Neural cell (in vitro differentiated cells): ENCODE data around the gene VPS41. TPM values are rescaled to one million over a fixed set of nuclear protein-coding genes. Genes with fewer than 3 reads are reported as not detected.
A peak's percentile ranks its signal among the peaks of the same experiment; 100 is the strongest.

Experiments
- H2AFZ ChIP-seq: fragments of 200-600, 300-800 bp; sonication (generic), shearing (Covaris generic); 2 replicates; pipeline ENCODE4 v1.6.0; 2014; ENCODE audit warnings: low read depth, mild to moderate bottlenecking, antibody characterized with exemption, low read length, moderate library complexity
- H3F3A ChIP-seq: fragments of 200-600 bp; shearing (Covaris generic); 2 replicates; pipeline ENCODE4 v1.6.1; 2016; ENCODE audit warnings: mild to moderate bottlenecking, moderate library complexity, mixed read lengths, antibody characterized with exemption, low read length; ENCODE audit not compliant: insufficient read depth, poor library complexity, severe bottlenecking
- H3K27ac ChIP-seq: fragments of 200-600, 300-800 bp; sonication (generic), shearing (Covaris generic); 2 replicates; pipeline ENCODE4 v1.5.1; 2014; ENCODE audit warnings: mild to moderate bottlenecking, low read length, moderate library complexity
- H3K27me3 ChIP-seq: fragments of 300-800, 200-600 bp; sonication (generic), shearing (Covaris generic); 2 replicates; pipeline ENCODE4 v1.6.0; 2014; ENCODE audit warnings: mild to moderate bottlenecking, low read depth, low read length, moderate library complexity; ENCODE audit not compliant: insufficient read depth
- H3K36me3 ChIP-seq: fragments of 300-800, 200-600 bp; sonication (generic), shearing (Covaris generic); 2 replicates; pipeline ENCODE4 v1.5.1; 2014; ENCODE audit warnings: mild to moderate bottlenecking, antibody characterized with exemption, low read length, moderate library complexity; ENCODE audit not compliant: insufficient read depth
- H3K4me2 ChIP-seq: fragments of 300-800, 200-600 bp; sonication (generic), shearing (Covaris generic); 2 replicates; pipeline ENCODE4 v1.6.0; 2014; ENCODE audit warnings: mild to moderate bottlenecking, low read length
- H3K4me3 ChIP-seq: fragments of 300-800, 200-600 bp; sonication (generic), shearing (Covaris generic); 2 replicates; pipeline ENCODE4 v1.5.1; 2014; ENCODE audit warnings: mild to moderate bottlenecking, low read length, moderate library complexity
- H3K79me2 ChIP-seq: fragments of 200-600 bp; shearing (Covaris generic); replicated peaks from 2 replicates; pipeline ENCODE4 v1.6.0; 2014; ENCODE audit warnings: mild to moderate bottlenecking, low read length, moderate library complexity; ENCODE audit not compliant: insufficient read depth
- H3K9ac ChIP-seq: fragments of 300-800, 200-600 bp; sonication (generic), shearing (Covaris generic); 2 replicates; pipeline ENCODE4 v1.6.1; 2016; ENCODE audit warnings: mild to moderate bottlenecking, low read length, mixed read lengths
- H3K9me2 ChIP-seq: fragments of 200-600 bp; shearing (Covaris generic); 2 replicates; pipeline ENCODE4 v1.6.1; 2016; ENCODE audit warnings: mild to moderate bottlenecking, low read length, mixed read lengths; ENCODE audit not compliant: insufficient read depth
- H3K9me3 ChIP-seq: fragments of 200-600, 300-800 bp; sonication (generic), shearing (Covaris generic); 2 replicates; pipeline ENCODE4 v1.6.1; 2016; ENCODE audit warnings: mild to moderate bottlenecking, mixed run types, low read length, moderate library complexity, mixed read lengths
- H4K20me1 ChIP-seq: fragments of 200-600 bp; shearing (Covaris generic); 2 replicates; pipeline ENCODE4 v1.6.1; 2016; ENCODE audit warnings: mild to moderate bottlenecking, mixed run types; ENCODE audit not compliant: insufficient read depth
- CTCF ChIP-seq: fragments of 450-650 bp; IDR thresholded peaks from 2 replicates; pipeline ENCODE4 v1.5.1; 2014; ENCODE audit warnings: antibody characterized with exemption, mild to moderate bottlenecking, moderate library complexity; ENCODE audit not compliant: poor library complexity, severe bottlenecking
- EP300 ChIP-seq: fragments of 450-650 bp; conservative IDR thresholded peaks from 2 replicates; pipeline ENCODE4 v1.6.1; 2014; ENCODE audit warnings: antibody characterized with exemption, mild to moderate bottlenecking, moderate library complexity; ENCODE audit not compliant: poor library complexity, severe bottlenecking
- EZH2 ChIP-seq: fragments of 200-600, 300-800 bp; shearing (Covaris generic), sonication (generic); IDR thresholded peaks from 2 replicates; pipeline ENCODE4 v1.6.1; 2014; ENCODE audit warnings: antibody characterized with exemption, low read length, borderline replicate concordance, mild to moderate bottlenecking; ENCODE audit not compliant: insufficient read depth, poor library complexity, severe bottlenecking
- MXI1 ChIP-seq: fragments of 450-650 bp; conservative IDR thresholded peaks from 2 replicates; pipeline ENCODE4 v1.6.1; 2014; ENCODE audit warnings: antibody characterized with exemption, mild to moderate bottlenecking; ENCODE audit not compliant: poor library complexity, severe bottlenecking
- POLR2AphosphoS5 ChIP-seq: IDR thresholded peaks from 2 replicates; pipeline ENCODE4 v1.6.1; 2012
- RAD21 ChIP-seq: fragments of 450-650 bp; conservative IDR thresholded peaks from 2 replicates; pipeline ENCODE4 v1.6.1; 2014; ENCODE audit warnings: antibody characterized with exemption, mild to moderate bottlenecking, moderate library complexity
- REST ChIP-seq: IDR thresholded peaks from 2 replicates; pipeline ENCODE4 v1.6.1; 2012; ENCODE audit warnings: borderline replicate concordance
- SMC3 ChIP-seq: fragments of 450-650 bp; conservative IDR thresholded peaks from 2 replicates; pipeline ENCODE4 v1.6.1; 2014; ENCODE audit warnings: antibody characterized with exemption, mild to moderate bottlenecking, moderate library complexity; ENCODE audit not compliant: poor library complexity
- TAF1 ChIP-seq: IDR thresholded peaks from 2 replicates; pipeline ENCODE4 v1.6.1; 2012; ENCODE audit warnings: low read depth
- polyA plus RNA-seq: library from polyadenylated mRNA; depleted of rRNA; stranded (reverse); fragments of >200 nt; gene quantifications from 2 replicates; pipeline ENCODE4 v1.2.3, GENCODE V29; 2014

The VPS41 gene
- polyA plus RNA-seq, 1 donor from 2014 or later: 64.0 TPM

- Histone ChIP-seq H3K27ac (no peak overlapping the region), H3K4me3 (no peak overlapping the region), H3K9me2 (no peaks in the 10 kb centered on the region), H3K27me3 (no peaks in the 10 kb centered on the region), H3K9me3 (no peaks in the 10 kb centered on the region), H2AFZ (no peak overlapping the region), H3K79me2 (no peaks in the 10 kb centered on the region), H4K20me1 (no peaks in the 10 kb centered on the region), H3K9ac (no peak overlapping the region), H3F3A (no peaks in the 10 kb centered on the region), H3K4me2 (no peak overlapping the region), H3K36me3 (no peaks in the 10 kb centered on the region)
- no peak for TF ChIP-seq MXI1
- no peak for TF ChIP-seq TAF1
- TF ChIP-seq EP300: no peak
- no peak for TF ChIP-seq SMC3
- TF ChIP-seq RAD21: no peak
- no peak for TF ChIP-seq REST
Observed at GRCh38 chr7:38781991-38782390, 127.0 kb downstream of the VPS41 start.

- Histone ChIP-seq H3K4me2 (no peak overlapping the region), H3K9me3 (no peaks in the 10 kb centered on the region), H3K9ac (no peak overlapping the region), H3K27me3 (no peaks in the 10 kb centered on the region), H3K4me3 (no peak overlapping the region), H3K79me2 (no peaks in the 10 kb centered on the region), H3K27ac (peak overlapping the region; percentile 73), H4K20me1 (no peaks in the 10 kb centered on the region), H3K36me3 (no peaks in the 10 kb centered on the region), H3F3A (no peaks in the 10 kb centered on the region), H3K9me2 (no peaks in the 10 kb centered on the region), H2AFZ (no peak overlapping the region)
- TF ChIP-seq TAF1: no peak
- no peak for TF ChIP-seq RAD21
Observed at GRCh38 chr7:38777609-38778008, 131.4 kb downstream of the VPS41 start.

- peak overlapping the region; percentile 55 for H3K4me2 ChIP-seq
- H3F3A ChIP-seq: no peaks in the 10 kb centered on the region
- H3K4me3 ChIP-seq: peak overlapping the region; percentile 40
- H3K9ac ChIP-seq: peak overlapping the region; percentile 26
- no peaks in the 10 kb centered on the region for H3K27me3 ChIP-seq
- H3K36me3 ChIP-seq: no peaks in the 10 kb centered on the region
- peak overlapping the region; percentile 73 for H3K27ac ChIP-seq
- no peaks in the 10 kb centered on the region for H3K9me3 ChIP-seq
- TF ChIP-seq EP300: peak; percentile 15
- no peak for TF ChIP-seq POLR2AphosphoS5
- peak; percentile 30 for TF ChIP-seq MXI1
- no peak for TF ChIP-seq SMC3
- TF ChIP-seq REST: no peak
- no peak for TF ChIP-seq EZH2
- no peak for TF ChIP-seq CTCF
- TF ChIP-seq RAD21: no peak
- TF ChIP-seq TAF1: no peak
- H4K20me1 ChIP-seq: no peaks in the 10 kb centered on the region
- no peaks in the 10 kb centered on the region for H3K79me2 ChIP-seq
- H3K9me2 ChIP-seq: no peaks in the 10 kb centered on the region
- no peak overlapping the region for H2AFZ ChIP-seq
Observed at GRCh38 chr7:38775506-38776175, 133.3 kb downstream of the VPS41 start.
